Measurements from ENCODE around the gene EIF4G3. TPM values are rescaled to one million over a fixed set of nuclear protein-coding genes. Genes with fewer than 3 reads are reported as not detected.

EIF4G3 gene
- total RNA-seq, 1 experiment from 2014 or later: 72.0 TPM

DNA sequence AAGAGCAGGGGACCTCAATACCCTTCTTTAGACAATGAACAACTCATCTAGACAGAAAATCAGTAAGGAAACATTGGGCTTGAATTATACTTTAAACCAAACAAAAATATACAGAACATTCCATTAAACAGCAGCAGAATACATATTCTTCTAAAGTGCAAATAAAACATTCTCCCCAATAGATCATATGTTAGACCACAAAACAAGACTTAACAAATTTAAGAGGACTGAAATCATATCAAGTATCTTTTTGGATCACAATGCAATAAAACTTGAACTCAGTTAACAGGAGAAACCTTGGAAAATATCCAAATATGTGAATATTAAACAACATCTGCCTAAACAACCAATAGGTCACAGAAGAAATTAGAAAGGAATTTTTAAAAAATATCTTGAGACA lies 341.9 kb downstream of the EIF4G3 start:
- no peak overlapping the region for H3K4me2 ChIP-seq (ENCODE audit: insufficient read depth, insufficient read length, low read length)
- no peaks in the 10 kb centered on the region for H3K27me3 ChIP-seq (ENCODE audit: insufficient read depth, low read length)
- TF ChIP-seq, protein P1, sequence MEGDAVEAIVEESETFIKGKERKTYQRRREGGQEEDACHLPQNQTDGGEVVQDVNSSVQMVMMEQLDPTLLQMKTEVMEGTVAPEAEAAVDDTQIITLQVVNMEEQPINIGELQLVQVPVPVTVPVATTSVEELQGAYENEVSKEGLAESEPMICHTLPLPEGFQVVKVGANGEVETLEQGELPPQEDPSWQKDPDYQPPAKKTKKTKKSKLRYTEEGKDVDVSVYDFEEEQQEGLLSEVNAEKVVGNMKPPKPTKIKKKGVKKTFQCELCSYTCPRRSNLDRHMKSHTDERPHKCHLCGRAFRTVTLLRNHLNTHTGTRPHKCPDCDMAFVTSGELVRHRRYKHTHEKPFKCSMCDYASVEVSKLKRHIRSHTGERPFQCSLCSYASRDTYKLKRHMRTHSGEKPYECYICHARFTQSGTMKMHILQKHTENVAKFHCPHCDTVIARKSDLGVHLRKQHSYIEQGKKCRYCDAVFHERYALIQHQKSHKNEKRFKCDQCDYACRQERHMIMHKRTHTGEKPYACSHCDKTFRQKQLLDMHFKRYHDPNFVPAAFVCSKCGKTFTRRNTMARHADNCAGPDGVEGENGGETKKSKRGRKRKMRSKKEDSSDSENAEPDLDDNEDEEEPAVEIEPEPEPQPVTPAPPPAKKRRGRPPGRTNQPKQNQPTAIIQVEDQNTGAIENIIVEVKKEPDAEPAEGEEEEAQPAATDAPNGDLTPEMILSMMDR (conservative IDR thresholded peaks at IDR 0.05): no peak
- no peak overlapping the region for H2AFZ ChIP-seq (ENCODE audit: low read length)
- no peak overlapping the region for H3K9ac ChIP-seq (ENCODE audit: extremely low read depth, insufficient read length, low read length)
- no peak overlapping the region for H3K27ac ChIP-seq (ENCODE audit: insufficient read length, low read depth, low read length)
- H4K5ac ChIP-seq (ENCODE audit: insufficient read length, low read depth, low read length): no peak overlapping the region
- no peaks in the 10 kb centered on the region for H3K23me2 ChIP-seq (ENCODE audit: insufficient read length, low read depth, low read length, poor library complexity, severe bottlenecking)
- H3K4me3 Mint-ChIP-seq: no peak overlapping the region
- DNase-seq: no peak
- H3K18ac ChIP-seq (ENCODE audit: insufficient read length, low read depth, low read length): no peak overlapping the region
- H3K79me2 ChIP-seq (ENCODE audit: insufficient read depth, low read length): no peaks in the 10 kb centered on the region
- H3T11ph ChIP-seq (ENCODE audit: low read length): no peak overlapping the region
- no peaks in the 10 kb centered on the region for H3K4me1 ChIP-seq (ENCODE audit: insufficient read depth, low read length)
- H2BK120ac ChIP-seq (ENCODE audit: low read depth, low read length, poor library complexity, severe bottlenecking): no peak overlapping the region
- H3K14ac ChIP-seq (ENCODE audit: insufficient read depth, low read length): no peak overlapping the region
- H2BK5ac ChIP-seq (ENCODE audit: insufficient read length, low read length): no peak overlapping the region
- no peak overlapping the region for H3K23ac ChIP-seq (ENCODE audit: insufficient read length, low read depth, low read length)
- H2BK15ac ChIP-seq (ENCODE audit: low read depth, low read length): no peak overlapping the region
- H3K27me3 Mint-ChIP-seq (ENCODE audit: low read depth): no peaks in the 10 kb centered on the region
- H2BK12ac ChIP-seq (ENCODE audit: insufficient read length, low read depth, low read length): no peak overlapping the region
- no peak overlapping the region for H2AK5ac ChIP-seq (ENCODE audit: insufficient read length, low read length)
- H3K36me3 Mint-ChIP-seq (ENCODE audit: insufficient read depth in 1 of 3, low read depth in 3 of 3): peaks cover 15 to 33% (median 23%) of the 10 kb centered on the region in 3 experiments; a peak in 6 of 7 replicates
- no peak overlapping the region for H2BK20ac ChIP-seq (ENCODE audit: low read depth, low read length, poor library complexity, severe bottlenecking)
- no peaks in the 10 kb centered on the region for H4K20me1 ChIP-seq (ENCODE audit: control insufficient read depth, insufficient read depth, insufficient read length)
- H3K4me1 Mint-ChIP-seq: no peaks in the 10 kb centered on the region
- H3K4ac ChIP-seq (ENCODE audit: low read depth, low read length): no peak overlapping the region
- no peak overlapping the region for H3K56ac ChIP-seq (ENCODE audit: insufficient read length, low read depth, low read length)
- no peak overlapping the region for H4K8ac ChIP-seq (replicated peaks; ENCODE audit: insufficient read length, low read depth, low read length)
- no peaks in the 10 kb centered on the region for H3K9me3 ChIP-seq (ENCODE audit: control insufficient read depth, low read depth, low read length)
- peaks cover 0 to 2% of the 10 kb centered on the region in 2 experiments; a peak in 4 of 5 replicates for H3K9me3 Mint-ChIP-seq
- no peak overlapping the region for H4K91ac ChIP-seq (ENCODE audit: insufficient read length, low read depth, low read length)
- H3K27ac Mint-ChIP-seq: no peak overlapping the region
- no peaks in the 10 kb centered on the region for H3K79me1 ChIP-seq (ENCODE audit: insufficient read depth, low read depth, low read length, poor library complexity, severe bottlenecking)
